ENCODE measurements around the gene TMEM179. TPM values are rescaled to one million over a fixed set of nuclear protein-coding genes. Genes with fewer than 3 reads are reported as not detected.

TMEM179 gene
- total and polyA plus RNA-seq, 10 of the 15 experiments (the other 5 are each of a cell fraction or from before 2014, with no cell fraction given): not detected

DNA sequence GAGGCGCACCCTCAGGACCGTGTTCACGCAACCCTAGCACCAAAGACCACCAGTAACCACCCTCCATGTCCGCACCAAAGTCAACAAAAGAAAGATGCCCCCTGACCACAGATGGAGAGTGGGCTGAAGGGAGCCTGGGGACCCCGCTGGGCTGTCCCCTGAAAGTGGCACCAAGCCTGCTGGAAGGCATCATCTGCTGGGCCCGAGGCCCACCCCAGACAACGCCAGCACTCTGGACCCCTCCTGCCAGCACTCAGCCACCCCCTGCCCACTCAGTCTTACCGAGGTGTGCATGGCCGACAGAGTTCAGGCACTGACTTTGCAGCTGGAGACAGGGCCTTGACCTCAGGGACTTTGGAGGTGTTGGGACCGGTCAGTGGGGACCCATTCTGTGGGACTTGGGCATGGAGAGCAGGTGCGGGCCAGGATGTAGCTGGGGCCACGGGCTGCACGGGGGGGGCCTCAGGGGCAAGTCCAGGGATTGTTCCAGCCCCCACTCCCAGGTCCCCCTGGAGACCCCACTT, 34.4 kb upstream of the TMEM179 start:
- no peak for ATAC-seq
- ChIA-PET RAD21 (ENCODE audit: unreplicated experiment) (interaction anchor here (1.0 kb wide), 1 partner anchor 561 kb away, joined by 5 read pairs; no protein-coding TSS in a partner anchor), SMC1A (ENCODE audit: uncharacterized antibody, unreplicated experiment) (no interaction called here), POLR2A (no interaction called here), CTCF (interaction anchor here (2.7 kb wide), 1 partner anchor 9 kb away, joined by 6 read pairs; no protein-coding TSS in a partner anchor)
- BruUV-seq (replicated peaks): no TSS peak
- in situ Hi-C loops (cut with MboI) (no loop called here), intact Hi-C loops (cut with micrococcal nuclease; ENCODE audit: unreplicated experiment) (no loop called here)
- H3K4me1 ChIP-seq (ENCODE audit: control insufficient read depth, insufficient read depth, low read length): no peaks in the 10 kb centered on the region
- no peaks in the 10 kb centered on the region for H3K9me3 ChIP-seq (replicated peaks; ENCODE audit: control insufficient read depth, insufficient read depth, low read length)
- H3K4me2 ChIP-seq (ENCODE audit: control insufficient read depth, insufficient read depth): no peak overlapping the region
- FAIRE-seq: no peak
- no peak overlapping the region for H2AFZ ChIP-seq (ENCODE audit: control insufficient read depth, low read depth, low read length)
- no peaks in the 10 kb centered on the region for H3K27me3 ChIP-seq (replicated peaks in 1 of 2; ENCODE audit: control insufficient read depth in 2 of 2, insufficient read depth in 2 of 2, low read length in 1 of 2)
- H3K27ac ChIP-seq (ENCODE audit: control insufficient read depth, insufficient read depth): no peak overlapping the region
- H3K79me2 ChIP-seq (ENCODE audit: control insufficient read depth, insufficient read depth, low read length): no peaks in the 10 kb centered on the region
- WGBS (ENCODE audit: insufficient coverage, insufficient replicate concordance, low lambda C conversion rate, missing lambda C conversion rate): 8% methylated on average over 13 of the region's 13 CpGs
- no peaks in the 10 kb centered on the region for H4K20me1 ChIP-seq (ENCODE audit: control insufficient read depth, insufficient read depth)
- no peak overlapping the region for H3K4me3 ChIP-seq
- DNase-seq (ENCODE audit: low read depth, low spot score): no peak
- H3K36me3 ChIP-seq (ENCODE audit: control insufficient read depth in 2 of 2, insufficient read depth in 2 of 2, low read length in 1 of 2): no peaks in the 10 kb centered on the region
- H3K9ac ChIP-seq (ENCODE audit: control insufficient read depth, insufficient read depth, low read length): no peak overlapping the region
- TF ChIP-seq RAD51 (IDR thresholded peaks at IDR 0.05) (no peak), ZBED1 (IDR thresholded peaks at IDR 0.05; ENCODE audit: borderline replicate concordance) (no peak), SUPT20H (IDR thresholded peaks at IDR 0.05; ENCODE audit: borderline replicate concordance, control insufficient read depth, low read depth, low read length) (no peak), SIN3A (IDR thresholded peaks at IDR 0.05; ENCODE audit: low read depth, low read length) (no peak), ZNF217 (IDR thresholded peaks at IDR 0.05) (no peak), CREM (IDR thresholded peaks at IDR 0.05; ENCODE audit: low read depth) (no peak), NFYB (IDR thresholded peaks at IDR 0.05; ENCODE audit: insufficient read depth, low read depth, low read length) (no peak)
- TF ChIP-seq, protein P1, sequence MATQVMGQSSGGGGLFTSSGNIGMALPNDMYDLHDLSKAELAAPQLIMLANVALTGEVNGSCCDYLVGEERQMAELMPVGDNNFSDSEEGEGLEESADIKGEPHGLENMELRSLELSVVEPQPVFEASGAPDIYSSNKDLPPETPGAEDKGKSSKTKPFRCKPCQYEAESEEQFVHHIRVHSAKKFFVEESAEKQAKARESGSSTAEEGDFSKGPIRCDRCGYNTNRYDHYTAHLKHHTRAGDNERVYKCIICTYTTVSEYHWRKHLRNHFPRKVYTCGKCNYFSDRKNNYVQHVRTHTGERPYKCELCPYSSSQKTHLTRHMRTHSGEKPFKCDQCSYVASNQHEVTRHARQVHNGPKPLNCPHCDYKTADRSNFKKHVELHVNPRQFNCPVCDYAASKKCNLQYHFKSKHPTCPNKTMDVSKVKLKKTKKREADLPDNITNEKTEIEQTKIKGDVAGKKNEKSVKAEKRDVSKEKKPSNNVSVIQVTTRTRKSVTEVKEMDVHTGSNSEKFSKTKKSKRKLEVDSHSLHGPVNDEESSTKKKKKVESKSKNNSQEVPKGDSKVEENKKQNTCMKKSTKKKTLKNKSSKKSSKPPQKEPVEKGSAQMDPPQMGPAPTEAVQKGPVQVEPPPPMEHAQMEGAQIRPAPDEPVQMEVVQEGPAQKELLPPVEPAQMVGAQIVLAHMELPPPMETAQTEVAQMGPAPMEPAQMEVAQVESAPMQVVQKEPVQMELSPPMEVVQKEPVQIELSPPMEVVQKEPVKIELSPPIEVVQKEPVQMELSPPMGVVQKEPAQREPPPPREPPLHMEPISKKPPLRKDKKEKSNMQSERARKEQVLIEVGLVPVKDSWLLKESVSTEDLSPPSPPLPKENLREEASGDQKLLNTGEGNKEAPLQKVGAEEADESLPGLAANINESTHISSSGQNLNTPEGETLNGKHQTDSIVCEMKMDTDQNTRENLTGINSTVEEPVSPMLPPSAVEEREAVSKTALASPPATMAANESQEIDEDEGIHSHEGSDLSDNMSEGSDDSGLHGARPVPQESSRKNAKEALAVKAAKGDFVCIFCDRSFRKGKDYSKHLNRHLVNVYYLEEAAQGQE (IDR thresholded peaks at IDR 0.05; ENCODE audit: low read depth, low read length): no peak
- TF ChIP-seq, protein P2, sequence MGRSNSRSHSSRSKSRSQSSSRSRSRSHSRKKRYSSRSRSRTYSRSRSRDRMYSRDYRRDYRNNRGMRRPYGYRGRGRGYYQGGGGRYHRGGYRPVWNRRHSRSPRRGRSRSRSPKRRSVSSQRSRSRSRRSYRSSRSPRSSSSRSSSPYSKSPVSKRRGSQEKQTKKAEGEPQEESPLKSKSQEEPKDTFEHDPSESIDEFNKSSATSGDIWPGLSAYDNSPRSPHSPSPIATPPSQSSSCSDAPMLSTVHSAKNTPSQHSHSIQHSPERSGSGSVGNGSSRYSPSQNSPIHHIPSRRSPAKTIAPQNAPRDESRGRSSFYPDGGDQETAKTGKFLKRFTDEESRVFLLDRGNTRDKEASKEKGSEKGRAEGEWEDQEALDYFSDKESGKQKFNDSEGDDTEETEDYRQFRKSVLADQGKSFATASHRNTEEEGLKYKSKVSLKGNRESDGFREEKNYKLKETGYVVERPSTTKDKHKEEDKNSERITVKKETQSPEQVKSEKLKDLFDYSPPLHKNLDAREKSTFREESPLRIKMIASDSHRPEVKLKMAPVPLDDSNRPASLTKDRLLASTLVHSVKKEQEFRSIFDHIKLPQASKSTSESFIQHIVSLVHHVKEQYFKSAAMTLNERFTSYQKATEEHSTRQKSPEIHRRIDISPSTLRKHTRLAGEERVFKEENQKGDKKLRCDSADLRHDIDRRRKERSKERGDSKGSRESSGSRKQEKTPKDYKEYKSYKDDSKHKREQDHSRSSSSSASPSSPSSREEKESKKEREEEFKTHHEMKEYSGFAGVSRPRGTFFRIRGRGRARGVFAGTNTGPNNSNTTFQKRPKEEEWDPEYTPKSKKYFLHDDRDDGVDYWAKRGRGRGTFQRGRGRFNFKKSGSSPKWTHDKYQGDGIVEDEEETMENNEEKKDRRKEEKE (IDR thresholded peaks at IDR 0.05): no peak
- TF ChIP-seq, protein P3, sequence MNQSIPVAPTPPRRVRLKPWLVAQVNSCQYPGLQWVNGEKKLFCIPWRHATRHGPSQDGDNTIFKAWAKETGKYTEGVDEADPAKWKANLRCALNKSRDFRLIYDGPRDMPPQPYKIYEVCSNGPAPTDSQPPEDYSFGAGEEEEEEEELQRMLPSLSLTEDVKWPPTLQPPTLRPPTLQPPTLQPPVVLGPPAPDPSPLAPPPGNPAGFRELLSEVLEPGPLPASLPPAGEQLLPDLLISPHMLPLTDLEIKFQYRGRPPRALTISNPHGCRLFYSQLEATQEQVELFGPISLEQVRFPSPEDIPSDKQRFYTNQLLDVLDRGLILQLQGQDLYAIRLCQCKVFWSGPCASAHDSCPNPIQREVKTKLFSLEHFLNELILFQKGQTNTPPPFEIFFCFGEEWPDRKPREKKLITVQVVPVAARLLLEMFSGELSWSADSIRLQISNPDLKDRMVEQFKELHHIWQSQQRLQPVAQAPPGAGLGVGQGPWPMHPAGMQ (IDR thresholded peaks at IDR 0.05; ENCODE audit: borderline replicate concordance): no peak
- TF ChIP-seq, protein P4, sequence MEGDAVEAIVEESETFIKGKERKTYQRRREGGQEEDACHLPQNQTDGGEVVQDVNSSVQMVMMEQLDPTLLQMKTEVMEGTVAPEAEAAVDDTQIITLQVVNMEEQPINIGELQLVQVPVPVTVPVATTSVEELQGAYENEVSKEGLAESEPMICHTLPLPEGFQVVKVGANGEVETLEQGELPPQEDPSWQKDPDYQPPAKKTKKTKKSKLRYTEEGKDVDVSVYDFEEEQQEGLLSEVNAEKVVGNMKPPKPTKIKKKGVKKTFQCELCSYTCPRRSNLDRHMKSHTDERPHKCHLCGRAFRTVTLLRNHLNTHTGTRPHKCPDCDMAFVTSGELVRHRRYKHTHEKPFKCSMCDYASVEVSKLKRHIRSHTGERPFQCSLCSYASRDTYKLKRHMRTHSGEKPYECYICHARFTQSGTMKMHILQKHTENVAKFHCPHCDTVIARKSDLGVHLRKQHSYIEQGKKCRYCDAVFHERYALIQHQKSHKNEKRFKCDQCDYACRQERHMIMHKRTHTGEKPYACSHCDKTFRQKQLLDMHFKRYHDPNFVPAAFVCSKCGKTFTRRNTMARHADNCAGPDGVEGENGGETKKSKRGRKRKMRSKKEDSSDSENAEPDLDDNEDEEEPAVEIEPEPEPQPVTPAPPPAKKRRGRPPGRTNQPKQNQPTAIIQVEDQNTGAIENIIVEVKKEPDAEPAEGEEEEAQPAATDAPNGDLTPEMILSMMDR (IDR thresholded peaks at IDR 0.05 in 2 of 3, conservative IDR thresholded peaks at IDR 0.05 in 1 of 3; ENCODE audit: control insufficient read depth in 2 of 3, extremely low read depth in 1 of 3, insufficient read depth in 1 of 3, low read depth in 3 of 3, low read length in 3 of 3): no peak
- TF ChIP-seq, protein P5, sequence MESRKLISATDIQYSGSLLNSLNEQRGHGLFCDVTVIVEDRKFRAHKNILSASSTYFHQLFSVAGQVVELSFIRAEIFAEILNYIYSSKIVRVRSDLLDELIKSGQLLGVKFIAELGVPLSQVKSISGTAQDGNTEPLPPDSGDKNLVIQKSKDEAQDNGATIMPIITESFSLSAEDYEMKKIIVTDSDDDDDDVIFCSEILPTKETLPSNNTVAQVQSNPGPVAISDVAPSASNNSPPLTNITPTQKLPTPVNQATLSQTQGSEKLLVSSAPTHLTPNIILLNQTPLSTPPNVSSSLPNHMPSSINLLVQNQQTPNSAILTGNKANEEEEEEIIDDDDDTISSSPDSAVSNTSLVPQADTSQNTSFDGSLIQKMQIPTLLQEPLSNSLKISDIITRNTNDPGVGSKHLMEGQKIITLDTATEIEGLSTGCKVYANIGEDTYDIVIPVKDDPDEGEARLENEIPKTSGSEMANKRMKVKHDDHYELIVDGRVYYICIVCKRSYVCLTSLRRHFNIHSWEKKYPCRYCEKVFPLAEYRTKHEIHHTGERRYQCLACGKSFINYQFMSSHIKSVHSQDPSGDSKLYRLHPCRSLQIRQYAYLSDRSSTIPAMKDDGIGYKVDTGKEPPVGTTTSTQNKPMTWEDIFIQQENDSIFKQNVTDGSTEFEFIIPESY (IDR thresholded peaks at IDR 0.05): no peak
